ENCODE data around the gene PDLIM3.

The PDLIM3 gene

GRCh38 chr4:185473247-185473646 is 62.1 kb downstream of the PDLIM3 start:
- H3K27ac Mint-ChIP-seq: no peak overlapping the region
- ATAC-seq: no peak
- H3K27me3 Mint-ChIP-seq: peaks cover 20% of the 10 kb centered on the region
- H3K36me3 Mint-ChIP-seq: no peaks in the 10 kb centered on the region
- H3K4me1 Mint-ChIP-seq: peaks cover 29% of the 10 kb centered on the region
- no peak overlapping the region for H3K4me3 Mint-ChIP-seq
- no peaks in the 10 kb centered on the region for H3K9me3 Mint-ChIP-seq

GRCh38 chr4:185472103-185472542 is 63.2 kb downstream of the PDLIM3 start:
- peaks cover 9% of the 10 kb centered on the region for H3K27me3 Mint-ChIP-seq
- H3K4me1 Mint-ChIP-seq: peaks cover 29% of the 10 kb centered on the region
- peak overlapping the region; percentile 97 for H3K4me3 Mint-ChIP-seq
- peak overlapping the region; percentile 92 for H3K27ac Mint-ChIP-seq
- no peaks in the 10 kb centered on the region for H3K36me3 Mint-ChIP-seq
- ATAC-seq: no peak
- no peaks in the 10 kb centered on the region for H3K9me3 Mint-ChIP-seq

GRCh38 chr4:185471235-185472102 is 63.8 kb downstream of the PDLIM3 start, which contains the start of gene CCDC110:
CCDC110 (minus strand) TSS chr4:185471733; CDS start chr4:185471683, 50 bp downstream.
- H3K4me1 Mint-ChIP-seq: peaks cover 29% of the 10 kb centered on the region
- peak; percentile 95 for ATAC-seq
- H3K36me3 Mint-ChIP-seq: no peaks in the 10 kb centered on the region
- peak within 1 kb of the TSS; percentile 92 for H3K27ac Mint-ChIP-seq
- H3K4me3 Mint-ChIP-seq: peak within 1 kb of the TSS; percentile 97
- H3K27me3 Mint-ChIP-seq: peaks cover 2% of the 10 kb centered on the region
- no peaks in the 10 kb centered on the region for H3K9me3 Mint-ChIP-seq

- ATAC-seq: peak; percentile 57
Measured at GRCh38 chr4:185470501-185471195, 64.7 kb downstream of the PDLIM3 start.

GRCh38 chr4:185469580-185470154 is 65.6 kb downstream of the PDLIM3 start:
- ATAC-seq: no peak
- peak overlapping the region; percentile 39 for H3K27ac Mint-ChIP-seq
- peaks cover 29% of the 10 kb centered on the region for H3K4me1 Mint-ChIP-seq
- H3K4me3 Mint-ChIP-seq: peak overlapping the region; percentile 25
- no peaks in the 10 kb centered on the region for H3K27me3 Mint-ChIP-seq
- H3K36me3 Mint-ChIP-seq: no peaks in the 10 kb centered on the region
- no peaks in the 10 kb centered on the region for H3K9me3 Mint-ChIP-seq

More at GRCh38 chr4:185470501-185471195, 64.7 kb downstream of the PDLIM3 start:
- no peaks in the 10 kb centered on the region for H3K27me3 Mint-ChIP-seq
- H3K27ac Mint-ChIP-seq: peak overlapping the region; percentile 65
- peaks cover 29% of the 10 kb centered on the region for H3K4me1 Mint-ChIP-seq
- peak overlapping the region; percentile 77 for H3K4me3 Mint-ChIP-seq
- H3K9me3 Mint-ChIP-seq: no peaks in the 10 kb centered on the region
- H3K36me3 Mint-ChIP-seq: no peaks in the 10 kb centered on the region

GRCh38 chr4:185468999-185469398 is 66.3 kb downstream of the PDLIM3 start:
- H3K27ac Mint-ChIP-seq: peak overlapping the region; percentile 39
- H3K4me3 Mint-ChIP-seq: no peak overlapping the region
- H3K27me3 Mint-ChIP-seq: no peaks in the 10 kb centered on the region
- H3K9me3 Mint-ChIP-seq: no peaks in the 10 kb centered on the region
- no peaks in the 10 kb centered on the region for H3K36me3 Mint-ChIP-seq
- H3K4me1 Mint-ChIP-seq: peaks cover 29% of the 10 kb centered on the region
- ATAC-seq: no peak

- H3K27me3 Mint-ChIP-seq: no peaks in the 10 kb centered on the region
- ATAC-seq: no peak
- no peak overlapping the region for H3K27ac Mint-ChIP-seq
- no peaks in the 10 kb centered on the region for H3K9me3 Mint-ChIP-seq
- H3K4me1 Mint-ChIP-seq: peaks cover 29% of the 10 kb centered on the region
- no peaks in the 10 kb centered on the region for H3K36me3 Mint-ChIP-seq
- H3K4me3 Mint-ChIP-seq: no peak overlapping the region
Measured at GRCh38 chr4:185467991-185468390, 67.3 kb downstream of the PDLIM3 start.

GRCh38 chr4:185467101-185467500 is 68.2 kb downstream of the PDLIM3 start:
- no peaks in the 10 kb centered on the region for H3K27me3 Mint-ChIP-seq
- no peak for ATAC-seq
- no peaks in the 10 kb centered on the region for H3K9me3 Mint-ChIP-seq
- H3K27ac Mint-ChIP-seq: no peak overlapping the region
- no peak overlapping the region for H3K4me3 Mint-ChIP-seq
- H3K4me1 Mint-ChIP-seq: peaks cover 21% of the 10 kb centered on the region
- no peaks in the 10 kb centered on the region for H3K36me3 Mint-ChIP-seq

GRCh38 chr4:185465707-185466106 is 69.6 kb downstream of the PDLIM3 start:
- ATAC-seq: no peak
- Mint-ChIP-seq H3K4me3 (no peak overlapping the region), H3K27me3 (no peaks in the 10 kb centered on the region), H3K27ac (no peak overlapping the region), H3K9me3 (no peaks in the 10 kb centered on the region), H3K4me1 (peaks cover 15% of the 10 kb centered on the region), H3K36me3 (no peaks in the 10 kb centered on the region)

- peaks cover 7% of the 10 kb centered on the region for H3K4me1 Mint-ChIP-seq
- H3K9me3 Mint-ChIP-seq: no peaks in the 10 kb centered on the region
- H3K27me3 Mint-ChIP-seq: no peaks in the 10 kb centered on the region
- no peak overlapping the region for H3K4me3 Mint-ChIP-seq
- no peaks in the 10 kb centered on the region for H3K36me3 Mint-ChIP-seq
- no peak for ATAC-seq
- no peak overlapping the region for H3K27ac Mint-ChIP-seq
Measured at GRCh38 chr4:185464887-185465286, 70.4 kb downstream of the PDLIM3 start.

GRCh38 chr4:185464183-185464582 is 71.1 kb downstream of the PDLIM3 start:
- ATAC-seq: no peak
- Mint-ChIP-seq H3K9me3 (no peaks in the 10 kb centered on the region), H3K4me3 (no peak overlapping the region), H3K27me3 (no peaks in the 10 kb centered on the region), H3K27ac (no peak overlapping the region), H3K36me3 (no peaks in the 10 kb centered on the region), H3K4me1 (peaks cover under 1% of the 10 kb centered on the region)

GRCh38 chr4:185463541-185463940 is 71.8 kb downstream of the PDLIM3 start:
- Mint-ChIP-seq H3K36me3 (no peaks in the 10 kb centered on the region), H3K27me3 (no peaks in the 10 kb centered on the region), H3K4me1 (no peaks in the 10 kb centered on the region), H3K9me3 (no peaks in the 10 kb centered on the region), H3K4me3 (no peak overlapping the region), H3K27ac (no peak overlapping the region)
- ATAC-seq: no peak

- Mint-ChIP-seq H3K4me1 (no peaks in the 10 kb centered on the region), H3K27ac (no peak overlapping the region), H3K36me3 (no peaks in the 10 kb centered on the region), H3K4me3 (no peak overlapping the region), H3K27me3 (no peaks in the 10 kb centered on the region), H3K9me3 (no peaks in the 10 kb centered on the region)
- no peak for ATAC-seq
Measured at GRCh38 chr4:185461565-185461964, 73.7 kb downstream of the PDLIM3 start.

- no peak for ATAC-seq
- H3K36me3 Mint-ChIP-seq: no peaks in the 10 kb centered on the region
- H3K27ac Mint-ChIP-seq: no peak overlapping the region
Measured at GRCh38 chr4:185457136-185457535, 78.2 kb downstream of the PDLIM3 start.

GRCh38 chr4:185456131-185456530 is 79.2 kb downstream of the PDLIM3 start:
- Mint-ChIP-seq H3K4me1 (no peaks in the 10 kb centered on the region), H3K27me3 (no peaks in the 10 kb centered on the region), H3K36me3 (no peaks in the 10 kb centered on the region), H3K27ac (no peak overlapping the region), H3K9me3 (no peaks in the 10 kb centered on the region), H3K4me3 (no peak overlapping the region)
- no peak for ATAC-seq

More at GRCh38 chr4:185457136-185457535, 78.2 kb downstream of the PDLIM3 start:
- Mint-ChIP-seq H3K4me3 (no peak overlapping the region), H3K27me3 (no peaks in the 10 kb centered on the region), H3K4me1 (no peaks in the 10 kb centered on the region), H3K9me3 (no peaks in the 10 kb centered on the region)

Data from stimulated activated memory B cell treated with anti-CD40 and anti-IgM and Interleukin-4, amounts not matched to agents 10 μg/mL and 1 μg/mL and 100 μg/mL, for 72 hours (primary cell).